SU-DHL-6 (cell line): ENCODE results near the gene LANCL1.

Experiments
- CTCF ChIP-seq: fragments of 200-600 bp; sonication (generic); IDR thresholded peaks from one replicate; pipeline ENCODE4 v1.5.1; 2017; ENCODE audit warnings: antibody characterized with exemption, mild to moderate bottlenecking, low read length, moderate library complexity; ENCODE audit not compliant: insufficient read depth, poor library complexity, severe bottlenecking
- EZH2phosphoT487 ChIP-seq: fragments of 200-600 bp; sonication (generic), shearing (Covaris generic); conservative IDR thresholded peaks from 2 replicates; pipeline ENCODE4 v1.6.1; 2018; ENCODE audit warnings: mild to moderate bottlenecking, antibody characterized with exemption, low read length, moderate library complexity, mixed read lengths

- TF ChIP-seq CTCF (peak; percentile 68), EZH2phosphoT487 (no peak)
Observed at GRCh38 chr2:210445116-210445707, 31.3 kb downstream of the LANCL1 start.
